AG08395 (cell line): ENCODE measurements around the gene OSBP2.
A peak's percentile ranks its signal among the peaks of the same experiment; 100 is the strongest.

ENCODE experiments used
- DNase-seq: peaks from one replicate; pipeline ENCODE4 v3.0.0; 2012; ENCODE audit warnings: mixed read lengths, low spot score

Gene OSBP2

DNA sequence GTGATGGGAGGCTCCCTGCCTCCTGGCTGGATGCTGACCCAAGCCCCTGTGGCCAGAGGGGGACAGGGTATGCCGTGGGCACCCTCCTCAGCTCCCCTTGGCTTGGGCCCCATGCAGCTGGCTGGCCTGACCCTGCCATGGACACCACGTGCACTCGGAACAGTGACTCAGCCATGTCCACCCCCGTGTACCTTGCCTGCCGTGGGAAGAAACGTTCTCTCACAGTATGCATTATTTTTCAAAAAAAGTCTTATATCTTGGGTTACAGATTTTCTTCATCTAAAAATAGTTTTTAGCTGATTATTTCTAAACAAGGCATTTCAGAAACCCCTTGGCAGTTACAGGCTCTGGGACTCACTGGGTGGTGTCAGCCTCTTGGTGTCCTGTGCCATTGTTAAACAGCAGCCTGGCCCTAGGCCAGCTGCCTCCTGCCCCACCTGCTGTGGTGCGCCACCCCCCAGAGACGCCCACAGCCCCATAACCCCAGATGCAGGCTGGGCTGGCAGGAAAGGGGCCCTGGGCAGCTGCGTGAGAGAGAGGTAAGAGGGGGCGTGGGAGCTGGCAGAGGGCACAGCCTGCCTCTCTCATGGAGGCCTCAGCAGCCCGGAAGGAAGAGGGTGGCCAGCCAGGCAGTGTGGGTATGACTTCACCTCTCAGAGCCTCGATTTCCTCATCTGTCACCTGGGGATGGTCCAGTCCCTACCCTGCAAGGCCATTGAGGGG, 174.2 kb downstream of the OSBP2 start:
- no peak for DNase-seq

- no peak for DNase-seq
Measured at GRCh38 chr22:30869667-30870395, 175.2 kb downstream of the OSBP2 start.

DNA sequence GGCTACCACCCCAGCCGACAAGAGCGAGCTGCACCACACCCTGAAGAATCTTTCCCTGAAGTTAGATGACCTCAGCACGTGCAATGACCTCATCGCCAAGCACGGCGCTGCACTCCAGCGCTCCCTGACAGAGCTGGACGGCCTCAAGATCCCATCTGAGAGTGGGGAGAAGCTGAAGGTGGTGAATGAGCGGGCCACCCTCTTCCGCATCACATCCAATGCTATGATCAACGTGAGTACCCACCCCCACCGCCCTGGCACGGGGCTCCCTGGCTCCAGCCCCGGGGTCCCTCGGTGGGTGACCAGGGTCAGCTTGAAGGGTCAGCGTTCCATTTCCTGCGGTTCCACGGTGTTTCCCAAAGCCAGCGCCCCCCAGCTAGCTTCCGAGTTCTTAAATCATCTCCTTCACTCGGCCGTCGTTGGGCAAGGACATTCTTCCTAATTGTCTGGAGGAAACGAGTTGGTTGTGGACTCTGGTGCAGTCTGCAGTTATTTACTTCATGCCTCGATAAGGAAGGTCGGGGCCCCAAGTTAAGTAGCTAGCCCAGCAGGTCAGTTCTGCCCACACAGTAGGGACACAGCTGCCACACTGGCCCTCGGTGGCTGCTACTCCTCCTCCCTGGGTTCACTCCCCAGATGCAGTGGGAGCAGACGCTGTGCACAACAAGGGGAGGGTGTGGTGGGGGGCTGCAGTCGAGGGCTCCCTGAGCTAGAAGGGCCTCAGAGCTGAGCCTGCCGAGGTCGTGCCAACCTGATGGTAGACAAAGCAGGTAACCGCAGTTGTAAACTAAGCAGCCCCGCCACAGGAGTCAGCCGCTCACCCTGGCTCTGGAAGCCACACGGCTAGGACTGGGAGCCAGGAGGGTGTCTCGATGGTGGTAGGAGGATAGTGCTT, 176.0 kb downstream of the OSBP2 start:
- DNase-seq = no peak

- no peak for DNase-seq
Measured at GRCh38 chr22:30871391-30872284, 177.0 kb downstream of the OSBP2 start.

GRCh38 chr22:30872285-30873041, 177.8 kb downstream of the OSBP2 start:
- DNase-seq = no peak

- no peak for DNase-seq
Measured at GRCh38 chr22:30873086-30873650, 178.5 kb downstream of the OSBP2 start.

DNA sequence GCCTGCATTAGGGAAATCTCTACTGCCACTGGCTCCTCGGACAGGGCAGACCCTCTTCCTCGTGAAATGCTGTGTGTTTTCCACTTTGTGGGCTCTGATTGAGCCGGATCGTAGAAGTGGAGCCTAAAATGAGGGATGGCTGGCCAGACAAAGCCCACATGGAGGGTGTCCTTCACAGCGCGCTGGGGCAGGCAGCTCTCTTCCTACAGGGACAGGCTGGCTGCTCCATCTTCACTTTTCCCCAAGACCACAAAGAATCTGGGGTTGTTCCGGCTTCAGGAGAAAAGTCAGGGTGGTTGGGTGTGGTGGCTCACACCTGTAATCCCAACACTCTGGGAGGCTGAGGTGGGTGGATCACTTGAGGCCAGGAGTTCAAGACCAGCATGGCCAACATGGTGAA, 179.0 kb downstream of the OSBP2 start:
- no peak for DNase-seq

DNA sequence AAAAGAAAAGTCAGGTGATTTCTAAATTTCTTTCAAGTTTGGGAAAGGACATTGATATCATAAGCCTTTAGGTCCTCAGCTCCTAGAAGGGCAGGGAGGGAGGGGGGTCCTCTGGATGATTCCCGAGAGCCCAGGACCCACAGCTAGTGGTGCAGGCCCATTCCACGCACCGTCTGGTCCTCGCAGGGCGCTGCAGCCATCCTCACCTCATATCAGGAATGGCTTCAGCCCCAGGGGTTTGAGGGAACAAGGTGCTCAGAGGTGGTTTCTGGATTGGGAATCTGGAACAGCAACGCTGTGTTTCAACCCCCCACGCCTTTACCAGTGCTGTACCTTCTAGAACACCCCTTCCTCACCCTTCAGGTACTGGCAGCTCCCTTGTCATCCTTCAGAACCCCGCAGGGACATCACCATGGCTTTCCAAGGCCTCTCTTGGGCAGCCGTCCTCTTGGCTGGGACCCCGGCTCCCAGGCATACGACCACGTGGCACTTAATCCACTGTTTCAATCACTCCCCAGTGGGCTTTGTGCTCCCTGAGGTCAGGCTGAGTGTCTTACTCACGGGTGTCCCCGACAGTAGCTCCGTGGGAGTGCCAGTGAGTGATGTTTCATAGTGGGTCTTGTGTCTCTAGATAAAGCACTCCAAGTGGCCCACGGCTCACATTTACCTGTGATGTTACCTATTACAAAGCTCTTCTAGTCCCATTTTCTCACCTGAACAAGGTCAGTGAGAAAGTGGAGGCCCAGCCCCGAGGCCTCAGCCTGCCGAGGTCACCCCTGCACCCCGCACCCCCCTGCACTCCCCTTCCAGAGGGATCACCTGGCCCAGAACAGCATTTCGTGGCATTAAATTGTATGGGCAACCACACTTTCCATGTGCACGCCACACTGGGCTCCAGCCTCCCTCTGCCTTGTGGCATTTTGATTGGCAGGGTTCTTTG, 180.0 kb downstream of the OSBP2 start:
- no peak for DNase-seq

DNA sequence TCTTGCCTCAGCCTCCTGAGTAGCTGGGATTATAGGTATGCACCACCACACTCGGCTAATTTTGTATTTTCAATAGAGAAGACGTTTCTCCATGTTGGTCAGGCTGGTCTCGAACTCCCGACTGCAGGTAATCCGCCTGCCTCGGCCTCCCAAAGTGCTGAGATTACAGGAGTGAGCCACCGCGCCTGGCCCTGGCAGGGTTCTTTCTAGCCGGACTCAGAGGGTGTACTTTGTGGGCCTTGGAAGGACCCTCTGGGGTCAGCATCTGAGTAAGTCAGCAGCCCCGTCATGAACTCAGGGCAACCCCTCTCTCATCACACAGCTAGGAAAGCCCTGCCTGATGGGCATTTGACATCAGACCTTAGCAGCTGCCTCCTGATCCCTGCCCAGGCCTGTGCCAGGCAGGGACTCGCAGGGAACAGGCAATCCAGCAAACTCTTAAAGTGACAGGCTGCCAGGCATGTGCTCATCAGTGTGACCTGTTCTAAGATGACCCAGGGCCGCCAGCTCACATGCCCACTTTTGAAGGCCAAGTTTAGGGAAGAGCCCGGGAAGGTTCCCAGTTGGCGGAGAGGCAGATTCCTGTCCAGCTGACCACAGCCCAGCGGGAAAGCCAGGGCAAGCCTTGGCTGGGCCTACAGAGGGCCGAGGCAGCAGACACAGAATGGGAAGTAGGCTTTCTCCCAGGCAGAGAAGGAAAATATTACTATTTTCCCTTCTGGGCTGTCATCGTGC, 181.0 kb downstream of the OSBP2 start:
- no peak for DNase-seq

DNA sequence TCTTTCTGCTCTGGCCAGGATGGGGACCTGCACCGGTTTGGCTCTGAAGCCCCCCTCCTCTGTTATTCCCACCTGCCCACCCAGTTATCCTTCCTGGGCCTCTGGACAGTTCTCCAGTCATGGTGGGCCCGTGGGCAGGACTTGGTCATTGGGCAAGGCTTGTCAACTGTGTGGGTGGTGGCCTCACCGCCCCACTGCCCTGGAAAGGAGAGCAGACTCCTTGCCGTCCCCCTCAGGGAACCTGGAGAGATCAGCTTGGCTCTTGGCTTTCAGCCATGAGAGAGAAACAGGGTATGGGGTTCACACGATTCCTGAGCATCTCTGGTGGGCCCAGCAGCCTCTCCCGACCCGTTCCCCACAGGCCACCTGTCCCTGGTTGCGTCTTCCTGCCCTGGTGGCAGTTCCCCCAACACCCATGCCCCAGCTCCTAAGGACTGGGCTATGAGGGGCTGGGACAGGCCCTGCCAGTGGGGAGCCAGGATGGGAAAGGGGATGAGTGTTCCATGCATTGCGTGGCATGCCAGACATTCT, 181.6 kb downstream of the OSBP2 start:
- DNase-seq = no peak

- peak; percentile 22 for DNase-seq
Measured at GRCh38 chr22:30876915-30877553, 182.4 kb downstream of the OSBP2 start.

GRCh38 chr22:30877662-30878515, 183.2 kb downstream of the OSBP2 start:
- no peak for DNase-seq

GRCh38 chr22:30878516-30879414, 184.1 kb downstream of the OSBP2 start:
- DNase-seq = no peak

DNA sequence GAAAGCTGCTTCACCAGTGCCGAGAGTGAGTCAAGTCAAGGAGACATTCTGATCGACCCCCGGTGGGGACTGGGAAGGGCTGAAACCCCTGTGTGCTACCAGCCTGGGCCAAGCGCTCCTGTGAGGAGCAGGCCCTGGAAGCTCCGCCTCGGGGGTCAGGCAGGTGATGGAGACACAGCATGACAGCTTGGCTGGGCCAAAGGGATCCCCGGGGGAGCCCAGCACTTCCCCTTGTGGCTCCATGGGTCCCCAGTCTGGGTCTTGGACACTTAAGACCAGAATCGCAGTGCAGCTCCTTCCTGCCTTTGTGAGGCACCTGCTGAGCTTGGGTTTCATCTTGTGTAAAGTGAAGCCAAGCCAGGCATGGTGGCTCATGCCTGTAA, 184.7 kb downstream of the OSBP2 start:
- no peak for DNase-seq

DNA sequence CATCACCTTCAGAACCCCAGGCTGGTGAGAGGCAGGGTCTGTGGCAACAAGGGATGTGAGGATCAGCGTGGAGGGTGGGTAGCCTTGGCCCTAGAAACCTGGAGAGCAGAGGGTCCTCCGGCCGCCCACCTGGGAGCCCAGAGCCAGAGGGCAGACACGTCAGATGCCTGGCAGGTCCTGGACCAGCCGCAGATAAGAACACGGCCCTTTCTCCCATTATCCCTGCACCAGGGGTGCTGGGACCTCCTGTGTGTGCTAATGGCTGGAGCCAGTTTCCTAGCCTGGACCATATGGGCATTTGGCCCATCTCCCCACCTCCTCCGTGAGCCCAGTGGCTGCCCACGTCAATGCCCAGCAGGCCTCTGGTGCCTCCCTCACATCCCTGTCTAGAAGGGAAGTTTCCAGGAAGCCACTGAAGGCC, 185.5 kb downstream of the OSBP2 start:
- no peak for DNase-seq

DNA sequence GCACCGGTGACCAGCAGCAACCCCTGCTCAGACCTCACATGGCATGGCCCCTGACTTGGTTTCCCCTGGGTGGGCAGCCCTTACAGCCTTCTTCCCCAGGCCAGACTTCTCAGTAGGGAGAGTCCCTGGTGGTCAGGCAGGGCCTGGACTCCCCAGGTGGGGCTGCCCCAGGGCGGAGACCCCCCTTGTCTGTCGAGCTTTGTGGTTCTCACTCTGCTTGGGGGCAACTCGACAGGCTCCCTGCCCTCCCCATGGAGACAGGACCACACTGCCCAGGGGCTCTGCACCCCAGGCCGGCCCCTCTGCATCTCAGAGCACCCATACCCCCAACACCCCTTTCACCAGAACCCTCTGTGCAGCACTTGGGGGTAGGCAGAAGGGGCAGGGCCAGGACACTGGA, 186.2 kb downstream of the OSBP2 start:
- DNase-seq = no peak
